Mesendoderm (in vitro differentiated cells): Measurements from ENCODE around the gene MAP1B.

Source experiments
- DNase-seq: peaks from one replicate; pipeline ENCODE4 v3.0.0; 2013
- H2AK5ac ChIP-seq: 2 replicates; pipeline ENCODE4 v1.6.1; 2013; ENCODE audit warnings: low read length, inconsistent platforms
- H2BK120ac ChIP-seq: 2 replicates; pipeline ENCODE4 v1.6.1; 2013; ENCODE audit warnings: low read depth, mild to moderate bottlenecking, low read length, moderate library complexity, mixed read lengths
- H2BK15ac ChIP-seq: replicated peaks from 2 replicates; pipeline ENCODE4 v1.6.1; 2013; ENCODE audit warnings: low read depth, mild to moderate bottlenecking, moderate library complexity
- H2BK5ac ChIP-seq: 2 replicates; pipeline ENCODE4 v1.6.1; 2013; ENCODE audit warnings: low read length, inconsistent platforms
- H3K18ac ChIP-seq: 2 replicates; pipeline ENCODE4 v1.6.1; 2013; ENCODE audit warnings: mild to moderate bottlenecking, low read length, mixed read lengths
- H3K23ac ChIP-seq: one replicate; pipeline ENCODE4 v1.6.1; 2013; ENCODE audit warnings: low read length
- H3K27ac ChIP-seq: 2 replicates; pipeline ENCODE4 v1.5.1; 2013; ENCODE audit warnings: low read depth, mild to moderate bottlenecking, inconsistent platforms, low read length, moderate library complexity
- H3K27me3 ChIP-seq: 2 replicates; pipeline ENCODE4 v1.6.1; 2013; ENCODE audit warnings: low read length, control low read depth, mild to moderate bottlenecking, inconsistent platforms; ENCODE audit not compliant: insufficient read depth, poor library complexity
- H3K36me3 ChIP-seq: 2 replicates; pipeline ENCODE4 v1.6.1; 2013; ENCODE audit warnings: low read length, inconsistent platforms; ENCODE audit not compliant: control insufficient read depth, insufficient read depth
- H3K4ac ChIP-seq: one replicate; pipeline ENCODE4 v1.6.1; 2013; ENCODE audit warnings: low read depth, mild to moderate bottlenecking, low read length, moderate library complexity
- H3K4me1 ChIP-seq: 2 replicates; pipeline ENCODE4 v1.6.1; 2013; ENCODE audit warnings: low read depth, low read length, inconsistent platforms; ENCODE audit not compliant: control insufficient read depth
- H3K4me2 ChIP-seq: 2 replicates; pipeline ENCODE4 v1.6.1; 2013; ENCODE audit warnings: low read length
- H3K4me3 ChIP-seq: 2 replicates; pipeline ENCODE4 v1.5.1; 2013; ENCODE audit warnings: mild to moderate bottlenecking, low read length
- H3K56ac ChIP-seq: one replicate; pipeline ENCODE4 v1.6.1; 2013; ENCODE audit warnings: low read length
- H3K79me1 ChIP-seq: 2 replicates; pipeline ENCODE4 v1.6.1; 2013; ENCODE audit warnings: low read length, inconsistent platforms
- H3K79me2 ChIP-seq: 2 replicates; pipeline ENCODE4 v1.6.1; 2013; ENCODE audit warnings: mild to moderate bottlenecking, low read length; ENCODE audit not compliant: control insufficient read depth, insufficient read depth
- H3K9ac ChIP-seq: 2 replicates; pipeline ENCODE4 v1.6.1; 2013; ENCODE audit warnings: low read length, inconsistent platforms
- H4K5ac ChIP-seq: one replicate; pipeline ENCODE4 v1.6.1; 2013; ENCODE audit warnings: low read length
- H4K8ac ChIP-seq: one replicate; pipeline ENCODE4 v1.6.1; 2013; ENCODE audit warnings: low read depth, mild to moderate bottlenecking, control low read depth, low read length, moderate library complexity
- WGBS: extraction: QIAGEN DNeasy Blood & Tissue Kit; methylation state at CpG from one replicate; pipeline ENCODE4 v1.1.7; 2013; ENCODE audit warnings: low lambda C conversion rate, missing lambda C conversion rate; ENCODE audit not compliant: insufficient coverage; ENCODE audit errors: extremely low coverage; 5-methylcytosine and 5-hydroxymethylcytosine counted together

MAP1B gene

DNA sequence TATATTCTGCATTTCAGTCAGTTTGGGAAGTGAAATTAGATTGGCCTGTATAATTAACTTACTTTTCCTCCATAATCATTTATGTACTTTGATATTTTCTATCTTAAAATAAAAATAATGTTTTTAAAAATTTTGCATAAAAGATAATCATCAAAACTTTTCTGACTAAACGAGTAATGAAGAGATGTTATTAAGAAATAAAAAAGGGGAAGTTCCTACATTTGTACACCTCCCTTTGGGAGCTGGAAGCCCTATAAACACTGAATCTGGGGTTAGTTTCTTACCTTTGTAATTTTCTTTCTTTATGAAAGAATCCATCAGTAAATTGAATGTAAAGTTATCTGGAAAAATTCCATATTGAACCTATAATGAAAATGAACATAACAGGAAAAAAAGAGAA, 126.6 kb downstream of the MAP1B start:
- Histone ChIP-seq H3K79me2 (no peaks in the 10 kb centered on the region), H2BK5ac (no peak overlapping the region), H3K27me3 (no peaks in the 10 kb centered on the region), H3K27ac (no peak overlapping the region), H4K5ac (no peak overlapping the region), H3K36me3 (no peaks in the 10 kb centered on the region), H3K4me1 (no peaks in the 10 kb centered on the region), H2BK15ac (no peak overlapping the region), H3K4ac (no peak overlapping the region), H3K79me1 (no peaks in the 10 kb centered on the region), H3K18ac (no peak overlapping the region), H3K56ac (no peak overlapping the region), H3K23ac (no peak overlapping the region), H2BK120ac (no peak overlapping the region), H3K4me3 (no peak overlapping the region), H4K8ac (no peak overlapping the region), H3K9ac (no peak overlapping the region), H3K4me2 (no peak overlapping the region), H2AK5ac (no peak overlapping the region)
- WGBS, result 100% methylated on average over 1 of the region's 1 CpG
- no peak for DNase-seq

DNA sequence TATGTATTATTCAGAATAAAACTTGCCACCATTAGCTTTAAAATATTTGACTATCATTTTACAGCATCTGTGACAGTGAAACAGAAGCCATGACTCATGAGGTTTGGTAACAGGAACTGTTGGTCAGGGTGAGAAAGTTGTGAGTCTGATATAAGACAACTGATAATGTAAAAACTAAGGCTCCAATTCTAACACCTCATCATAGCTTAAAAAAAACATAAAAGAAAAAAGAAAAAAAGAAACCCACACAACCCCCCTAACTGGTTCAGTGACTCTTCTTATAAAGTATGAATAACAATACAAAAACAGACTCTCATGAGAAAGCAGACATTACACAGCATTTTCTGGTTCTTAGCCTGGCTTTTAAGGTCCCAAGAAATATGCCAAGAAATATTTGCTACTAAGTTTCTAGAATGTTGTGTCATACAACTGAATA, 127.0 kb downstream of the MAP1B start:
- Histone ChIP-seq H4K5ac (no peak overlapping the region), H3K56ac (no peak overlapping the region), H3K79me1 (no peaks in the 10 kb centered on the region), H3K23ac (no peak overlapping the region), H3K79me2 (no peaks in the 10 kb centered on the region), H3K27ac (no peak overlapping the region), H2BK5ac (no peak overlapping the region), H4K8ac (no peak overlapping the region), H3K36me3 (no peaks in the 10 kb centered on the region), H3K4me1 (no peaks in the 10 kb centered on the region), H2AK5ac (no peak overlapping the region), H3K27me3 (no peaks in the 10 kb centered on the region), H3K4me3 (no peak overlapping the region), H3K18ac (no peak overlapping the region), H3K4me2 (no peak overlapping the region), H2BK15ac (no peak overlapping the region), H3K4ac (no peak overlapping the region), H3K9ac (no peak overlapping the region), H2BK120ac (no peak overlapping the region)
- peak; percentile 55 for DNase-seq

DNA sequence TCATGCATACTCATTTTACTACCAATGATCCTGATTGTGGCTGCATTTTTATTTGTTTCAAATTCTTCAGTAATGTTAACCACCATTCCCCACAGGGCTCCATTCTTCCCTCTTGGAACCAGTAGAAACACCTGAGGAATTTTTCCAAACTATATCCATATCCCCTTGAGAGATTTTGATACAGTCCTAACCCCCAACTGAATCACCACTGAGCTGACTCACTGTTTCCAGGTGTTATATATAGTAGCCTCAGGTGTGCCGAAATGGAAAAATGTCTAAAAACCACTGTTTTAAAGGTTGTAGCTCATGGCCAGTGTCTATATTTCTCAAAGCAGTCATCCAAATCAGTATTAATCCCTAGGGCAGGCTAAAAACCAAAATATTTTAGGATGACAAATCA, 127.6 kb downstream of the MAP1B start:
- WGBS, result no CpG with 5 or more reads among the region's 1 CpG
- Histone ChIP-seq H2BK15ac (no peak overlapping the region), H2BK5ac (no peak overlapping the region), H3K79me2 (no peaks in the 10 kb centered on the region), H3K27ac (no peak overlapping the region), H3K4ac (no peak overlapping the region), H2BK120ac (no peak overlapping the region), H3K4me2 (no peak overlapping the region), H3K4me1 (no peaks in the 10 kb centered on the region), H3K9ac (no peak overlapping the region), H3K27me3 (no peaks in the 10 kb centered on the region), H3K18ac (peak overlapping the region; percentile 39), H4K5ac (no peak overlapping the region), H3K79me1 (no peaks in the 10 kb centered on the region), H3K4me3 (no peak overlapping the region), H4K8ac (no peak overlapping the region), H3K23ac (no peak overlapping the region), H3K36me3 (no peaks in the 10 kb centered on the region), H2AK5ac (no peak overlapping the region), H3K56ac (no peak overlapping the region)
- no peak for DNase-seq

DNA sequence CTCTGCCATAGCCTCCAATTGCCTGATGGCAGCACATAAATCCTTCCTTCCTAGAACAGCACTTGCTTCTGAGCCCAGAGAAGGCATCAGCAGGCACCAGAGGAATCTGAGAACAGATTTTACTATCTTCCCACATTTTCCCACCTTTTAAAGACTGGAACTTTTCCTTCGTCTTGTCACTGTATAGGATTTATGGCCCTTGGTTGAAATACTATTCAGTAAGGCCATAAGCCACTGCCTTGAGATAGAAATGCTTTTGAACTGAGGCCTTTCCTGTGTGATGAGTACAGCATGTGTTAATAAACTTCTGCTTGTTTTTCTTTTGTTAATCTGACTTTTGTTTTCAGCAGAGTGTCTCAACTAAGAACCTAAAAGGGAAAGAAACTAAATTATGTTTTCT, 128.4 kb downstream of the MAP1B start:
- H3K4me3 ChIP-seq, result no peak overlapping the region
- H3K4me2 ChIP-seq, result no peak overlapping the region
- H4K8ac ChIP-seq, result no peak overlapping the region
- no peaks in the 10 kb centered on the region for H3K79me2 ChIP-seq
- no peaks in the 10 kb centered on the region for H3K36me3 ChIP-seq
- no CpG with 5 or more reads among the region's 1 CpG for WGBS
- no peak overlapping the region for H2AK5ac ChIP-seq
- DNase-seq, result no peak
- H3K27ac ChIP-seq, result no peak overlapping the region
- H3K4me1 ChIP-seq, result no peaks in the 10 kb centered on the region
- no peaks in the 10 kb centered on the region for H3K79me1 ChIP-seq
- no peak overlapping the region for H3K23ac ChIP-seq
- no peak overlapping the region for H4K5ac ChIP-seq
- no peaks in the 10 kb centered on the region for H3K27me3 ChIP-seq
- no peak overlapping the region for H3K4ac ChIP-seq
- H3K18ac ChIP-seq, result no peak overlapping the region
- no peak overlapping the region for H2BK5ac ChIP-seq
- H3K56ac ChIP-seq, result no peak overlapping the region
- H2BK15ac ChIP-seq, result no peak overlapping the region
- no peak overlapping the region for H3K9ac ChIP-seq
- H2BK120ac ChIP-seq, result no peak overlapping the region

DNA sequence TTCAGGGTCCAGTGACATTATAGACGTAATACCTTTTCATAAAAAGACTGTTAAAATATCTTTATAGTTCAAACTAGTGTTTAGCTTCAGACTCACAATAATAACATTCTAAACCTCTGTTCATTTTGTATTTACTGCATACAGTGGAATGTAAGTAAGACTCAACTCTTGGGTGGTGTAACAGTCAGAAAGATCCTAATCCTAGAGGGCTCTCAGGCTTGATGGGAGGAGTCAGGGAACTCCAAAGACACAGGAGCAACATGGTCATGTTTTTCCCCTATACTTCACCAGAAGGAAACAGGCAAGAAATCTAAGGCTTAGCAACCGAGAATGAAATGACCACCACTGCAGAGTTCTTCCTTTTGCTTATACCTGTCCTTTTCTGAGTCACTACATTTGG, 130.1 kb downstream of the MAP1B start:
- no peak overlapping the region for H3K4me2 ChIP-seq
- no peak overlapping the region for H4K5ac ChIP-seq
- no peaks in the 10 kb centered on the region for H3K4me1 ChIP-seq
- no peaks in the 10 kb centered on the region for H3K27me3 ChIP-seq
- no peaks in the 10 kb centered on the region for H3K36me3 ChIP-seq
- no peak overlapping the region for H3K56ac ChIP-seq
- no peak overlapping the region for H2BK5ac ChIP-seq
- H3K18ac ChIP-seq, result no peak overlapping the region
- no peak overlapping the region for H3K9ac ChIP-seq
- H3K79me1 ChIP-seq, result peaks cover 2% of the 10 kb centered on the region
- no peak overlapping the region for H3K23ac ChIP-seq
- H3K4ac ChIP-seq, result no peak overlapping the region
- no peak overlapping the region for H2BK15ac ChIP-seq
- no peak overlapping the region for H3K27ac ChIP-seq
- no peak for DNase-seq
- no peak overlapping the region for H4K8ac ChIP-seq
- H2BK120ac ChIP-seq, result no peak overlapping the region
- H3K79me2 ChIP-seq, result no peaks in the 10 kb centered on the region
- no peak overlapping the region for H3K4me3 ChIP-seq
- no peak overlapping the region for H2AK5ac ChIP-seq
- WGBS, result no CpG with 5 or more reads among the region's 2 CpGs

- Histone ChIP-seq H3K27ac (no peak overlapping the region), H3K36me3 (no peaks in the 10 kb centered on the region), H3K4ac (no peak overlapping the region)
Observed at GRCh38 chr5:72237879-72238278, 130.6 kb downstream of the MAP1B start.

More at GRCh38 chr5:72237879-72238278, 130.6 kb downstream of the MAP1B start:
- no CpG with 5 or more reads among the region's 3 CpGs for WGBS
- H3K4me1 ChIP-seq, result no peaks in the 10 kb centered on the region
- H3K4me3 ChIP-seq, result no peak overlapping the region
- DNase-seq, result no peak
- no peak overlapping the region for H2BK15ac ChIP-seq
- peaks cover 5% of the 10 kb centered on the region for H3K79me1 ChIP-seq
- no peaks in the 10 kb centered on the region for H3K27me3 ChIP-seq
- H4K5ac ChIP-seq, result no peak overlapping the region
- no peak overlapping the region for H4K8ac ChIP-seq
- no peaks in the 10 kb centered on the region for H3K79me2 ChIP-seq
- no peak overlapping the region for H2BK120ac ChIP-seq
- no peak overlapping the region for H3K18ac ChIP-seq
- H2AK5ac ChIP-seq, result no peak overlapping the region
- H2BK5ac ChIP-seq, result no peak overlapping the region
- no peak overlapping the region for H3K4me2 ChIP-seq
- no peak overlapping the region for H3K23ac ChIP-seq
- no peak overlapping the region for H3K56ac ChIP-seq
- H3K9ac ChIP-seq, result no peak overlapping the region
